ENCODE results near the gene HLA-C.

The HLA-C gene

DNA sequence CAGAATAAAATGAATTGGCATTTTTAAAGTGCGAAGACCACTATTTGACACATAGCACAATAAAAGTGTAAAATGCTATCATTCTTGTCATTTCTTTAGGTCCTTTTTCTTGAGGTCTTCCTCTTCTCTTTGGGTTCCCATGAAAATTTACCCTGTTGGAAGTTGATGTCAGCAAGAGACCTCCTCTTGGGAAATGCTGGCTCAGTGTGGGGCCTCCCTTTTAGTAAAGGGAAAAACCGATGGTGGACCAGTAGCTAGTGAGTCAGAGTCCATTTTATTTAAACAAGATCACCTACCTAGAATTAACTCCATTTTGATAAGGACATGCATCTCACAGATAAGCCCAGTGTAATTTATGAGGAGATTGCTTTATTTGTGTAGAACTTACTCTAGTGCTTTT is 37.7 kb upstream of the HLA-C start:
- Histone ChIP-seq H3K27me3 (ENCODE audit: insufficient read depth, low read length, poor library complexity, severe bottlenecking) (peaks cover 6% of the 10 kb centered on the region), H3F3A (ENCODE audit: low read depth) (no peaks in the 10 kb centered on the region), H3K9ac (ENCODE audit: low read depth, low read length, poor library complexity, severe bottlenecking) (no peak overlapping the region), H2AFZ (ENCODE audit: low read length) (no peak overlapping the region), H3K79me2 (ENCODE audit: insufficient read depth, low read length) (no peaks in the 10 kb centered on the region), H3K4me2 (ENCODE audit: low read depth, low read length, poor library complexity, severe bottlenecking) (no peak overlapping the region), H3K36me3 (ENCODE audit: insufficient read depth, low read length) (no peaks in the 10 kb centered on the region), H3K9me3 (ENCODE audit: insufficient read depth, low read depth, low read length) (no peaks in the 10 kb centered on the region), H3K4me1 (ENCODE audit: insufficient read depth, low read length, poor library complexity, severe bottlenecking) (no peaks in the 10 kb centered on the region), H3K9me2 (replicated peaks; ENCODE audit: low read depth, low read length) (no peaks in the 10 kb centered on the region), H4K20me1 (ENCODE audit: insufficient read depth, low read length, poor library complexity, severe bottlenecking) (no peaks in the 10 kb centered on the region), H3K4me3 (ENCODE audit: low read length, poor library complexity, severe bottlenecking) (no peak overlapping the region)
- TF ChIP-seq, protein P1, sequence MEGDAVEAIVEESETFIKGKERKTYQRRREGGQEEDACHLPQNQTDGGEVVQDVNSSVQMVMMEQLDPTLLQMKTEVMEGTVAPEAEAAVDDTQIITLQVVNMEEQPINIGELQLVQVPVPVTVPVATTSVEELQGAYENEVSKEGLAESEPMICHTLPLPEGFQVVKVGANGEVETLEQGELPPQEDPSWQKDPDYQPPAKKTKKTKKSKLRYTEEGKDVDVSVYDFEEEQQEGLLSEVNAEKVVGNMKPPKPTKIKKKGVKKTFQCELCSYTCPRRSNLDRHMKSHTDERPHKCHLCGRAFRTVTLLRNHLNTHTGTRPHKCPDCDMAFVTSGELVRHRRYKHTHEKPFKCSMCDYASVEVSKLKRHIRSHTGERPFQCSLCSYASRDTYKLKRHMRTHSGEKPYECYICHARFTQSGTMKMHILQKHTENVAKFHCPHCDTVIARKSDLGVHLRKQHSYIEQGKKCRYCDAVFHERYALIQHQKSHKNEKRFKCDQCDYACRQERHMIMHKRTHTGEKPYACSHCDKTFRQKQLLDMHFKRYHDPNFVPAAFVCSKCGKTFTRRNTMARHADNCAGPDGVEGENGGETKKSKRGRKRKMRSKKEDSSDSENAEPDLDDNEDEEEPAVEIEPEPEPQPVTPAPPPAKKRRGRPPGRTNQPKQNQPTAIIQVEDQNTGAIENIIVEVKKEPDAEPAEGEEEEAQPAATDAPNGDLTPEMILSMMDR (conservative IDR thresholded peaks at IDR 0.05; ENCODE audit: low read length) = no peak
- TF ChIP-seq EZH2phosphoT487 (IDR thresholded peaks at IDR 0.05; ENCODE audit: borderline replicate concordance) = no peak

DNA sequence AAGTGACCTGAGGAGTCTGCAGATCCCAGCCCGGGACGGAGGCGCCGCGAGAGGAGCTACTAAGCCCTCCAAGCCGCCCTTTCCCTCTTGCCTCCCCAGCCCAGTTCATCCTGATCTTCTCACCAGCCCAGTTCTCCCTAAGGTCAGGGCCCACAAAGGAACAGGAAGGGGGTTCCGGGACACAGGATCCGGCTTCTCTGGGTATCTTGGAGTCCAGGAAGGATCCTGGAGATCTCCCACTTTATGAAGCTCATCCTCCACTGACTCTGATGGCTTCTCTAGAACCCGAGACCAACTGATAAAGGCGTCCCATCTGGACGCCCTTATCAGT is 36.9 kb upstream of the HLA-C start:
- Histone ChIP-seq H2AFZ (ENCODE audit: low read length) (no peak overlapping the region), H3K4me3 (ENCODE audit: low read length, poor library complexity, severe bottlenecking) (no peak overlapping the region), H3K4me1 (ENCODE audit: insufficient read depth, low read length, poor library complexity, severe bottlenecking) (no peaks in the 10 kb centered on the region), H3K36me3 (ENCODE audit: insufficient read depth, low read length) (no peaks in the 10 kb centered on the region), H3F3A (ENCODE audit: low read depth) (no peaks in the 10 kb centered on the region), H3K27me3 (ENCODE audit: insufficient read depth, low read length, poor library complexity, severe bottlenecking) (no peaks in the 10 kb centered on the region), H3K79me2 (ENCODE audit: insufficient read depth, low read length) (no peaks in the 10 kb centered on the region), H4K20me1 (ENCODE audit: insufficient read depth, low read length, poor library complexity, severe bottlenecking) (no peaks in the 10 kb centered on the region), H3K4me2 (ENCODE audit: low read depth, low read length, poor library complexity, severe bottlenecking) (no peak overlapping the region), H3K9me3 (ENCODE audit: insufficient read depth, low read depth, low read length) (no peaks in the 10 kb centered on the region), H3K9ac (ENCODE audit: low read depth, low read length, poor library complexity, severe bottlenecking) (no peak overlapping the region), H3K9me2 (replicated peaks; ENCODE audit: low read depth, low read length) (no peaks in the 10 kb centered on the region)
- no peak for TF ChIP-seq EZH2phosphoT487 (IDR thresholded peaks at IDR 0.05; ENCODE audit: borderline replicate concordance)
- TF ChIP-seq, protein P1 (conservative IDR thresholded peaks at IDR 0.05; ENCODE audit: low read length) = no peak

GRCh38 chr6:31308050-31308844 is 36.4 kb upstream of the HLA-C start:
- Histone ChIP-seq H3F3A (ENCODE audit: low read depth) (no peaks in the 10 kb centered on the region), H2AFZ (ENCODE audit: low read length) (no peak overlapping the region), H3K27me3 (ENCODE audit: insufficient read depth, low read length, poor library complexity, severe bottlenecking) (no peaks in the 10 kb centered on the region), H4K20me1 (ENCODE audit: insufficient read depth, low read length, poor library complexity, severe bottlenecking) (no peaks in the 10 kb centered on the region), H3K36me3 (ENCODE audit: insufficient read depth, low read length) (no peaks in the 10 kb centered on the region), H3K9me3 (ENCODE audit: insufficient read depth, low read depth, low read length) (no peaks in the 10 kb centered on the region), H3K9ac (ENCODE audit: low read depth, low read length, poor library complexity, severe bottlenecking) (no peak overlapping the region), H3K9me2 (replicated peaks; ENCODE audit: low read depth, low read length) (no peaks in the 10 kb centered on the region), H3K4me1 (ENCODE audit: insufficient read depth, low read length, poor library complexity, severe bottlenecking) (no peaks in the 10 kb centered on the region), H3K79me2 (ENCODE audit: insufficient read depth, low read length) (no peaks in the 10 kb centered on the region), H3K4me3 (ENCODE audit: low read length, poor library complexity, severe bottlenecking) (no peak overlapping the region), H3K4me2 (ENCODE audit: low read depth, low read length, poor library complexity, severe bottlenecking) (no peak overlapping the region)
- TF ChIP-seq EZH2phosphoT487 (IDR thresholded peaks at IDR 0.05; ENCODE audit: borderline replicate concordance) = no peak
- TF ChIP-seq, protein P1 (conservative IDR thresholded peaks at IDR 0.05; ENCODE audit: low read length) = no peak

All from Loucy (cell line).